Measurements from ENCODE around the gene TERF2IP.

TERF2IP gene

GRCh38 chr16:75647492-75648264 is at the start of gene TERF2IP, which contains the start of gene KARS1:
Gene TERF2IP (plus strand): TSS chr16:75647773. CDS start chr16:75647883, 110 bp downstream.
Gene KARS1 (minus strand): TSS chr16:75647665. CDS start chr16:75647639, 26 bp downstream.
- ATAC-seq, result peak; percentile 91

- no peak for ATAC-seq
These were observed 47.9 kb upstream of the TERF2IP start for GRCh38 chr16:75599452-75600277.

GRCh38 chr16:75603241-75603640 is 44.3 kb upstream of the TERF2IP start:
- ATAC-seq, result no peak

- no peak for ATAC-seq
These were observed 41.1 kb upstream of the TERF2IP start for GRCh38 chr16:75606507-75606906.

- ATAC-seq, result no peak
These were observed 33.3 kb upstream of the TERF2IP start for GRCh38 chr16:75614066-75614897.

- ATAC-seq, result no peak
These were observed 32.0 kb upstream of the TERF2IP start for GRCh38 chr16:75615619-75616018.

- ATAC-seq, result peak; percentile 88 to 91
These were observed 31.0 kb upstream of the TERF2IP start for GRCh38 chr16:75616521-75617010.

GRCh38 chr16:75617121-75617520 is 30.5 kb upstream of the TERF2IP start:
- no peak for ATAC-seq

GRCh38 chr16:75618780-75619179 is 28.8 kb upstream of the TERF2IP start:
- no peak for ATAC-seq

- ATAC-seq, result no peak
These were observed 27.0 kb upstream of the TERF2IP start for GRCh38 chr16:75620326-75621169.

GRCh38 chr16:75621170-75621477 is 26.4 kb upstream of the TERF2IP start:
- no peak for ATAC-seq

GRCh38 chr16:75622761-75623605 is 24.6 kb upstream of the TERF2IP start, which contains the start of gene ADAT1:
Gene ADAT1 (minus strand): TSS chr16:75623281. CDS start chr16:75620799, 2,482 bp downstream.
- peak; percentile 96 to 97 for ATAC-seq

GRCh38 chr16:75624921-75625334 is 22.6 kb upstream of the TERF2IP start:
- no peak for ATAC-seq

GRCh38 chr16:75626806-75627205 is 20.8 kb upstream of the TERF2IP start:
- no peak for ATAC-seq

- ATAC-seq, result no peak
These were observed 19.7 kb upstream of the TERF2IP start for GRCh38 chr16:75627851-75628250.

GRCh38 chr16:75628351-75628750 is 19.2 kb upstream of the TERF2IP start:
- no peak for ATAC-seq

- no peak for ATAC-seq
These were observed 18.4 kb upstream of the TERF2IP start for GRCh38 chr16:75629132-75629531.

- ATAC-seq, result no peak
These were observed 17.5 kb upstream of the TERF2IP start for GRCh38 chr16:75630052-75630451.

GRCh38 chr16:75632857-75633256 is 14.7 kb upstream of the TERF2IP start:
- ATAC-seq, result no peak

- no peak for ATAC-seq
These were observed 12.5 kb upstream of the TERF2IP start for GRCh38 chr16:75635036-75635435.

- no peak for ATAC-seq
These were observed 7.0 kb upstream of the TERF2IP start for GRCh38 chr16:75640598-75640997.

Measured in activated CD4-positive, CD25-positive, alpha-beta regulatory T cell treated with anti-CD3 and anti-CD28 coated beads, Interleukin-2, amount 50 U/mL, for 24 hours (primary cell).